A549 (cell line): ENCODE data around the gene PIGU.

Experiments
- CTCF ChIP-seq: fragments of >200 bp; sonication (Bioruptor Twin); formaldehyde crosslinking; IDR thresholded peaks from 3 replicates; pipeline ENCODE4 v1.5.1; 2016
- JUN ChIP-seq, 2 experiments: fragments of >200 bp; sonication (Bioruptor Twin); formaldehyde crosslinking; IDR thresholded peaks; 2 replicates in 1 of 2; 3 replicates in 1 of 2; pipeline ENCODE4 v1.6.1; 2016 to 2017
- MAX ChIP-seq: IDR thresholded peaks from 2 replicates; pipeline ENCODE4 v1.6.1; 2012
- TP53 ChIP-seq: fragments of 250-450 bp; sonication (Bioruptor Pico); IDR thresholded peaks from 2 replicates; pipeline ENCODE4 v1.5.0; 2021; ENCODE audit warnings: mild to moderate bottlenecking, moderate library complexity

GRCh38 chr20:34706302-34706875 lies 29.5 kb upstream of the PIGU start:
- TF ChIP-seq TP53 (no peak), CTCF (no peak), MAX (no peak), JUN (IDR thresholded peaks at IDR 0.05) (no peak)
